Right renal pelvis (tissue), 4 donors: ENCODE data around the gene RELN. TPM values are rescaled to one million over a fixed set of nuclear protein-coding genes. Genes with fewer than 3 reads are reported as not detected.

Experiments used
- DNase-seq, 4 donors: peaks; one replicate each; pipeline ENCODE4 v3.0.0-alpha.2; 2013; ENCODE audit warnings: low read depth in 4 of 4, low spot score in 3 of 4, missing footprints in 1 of 4
- polyA plus RNA-seq, 4 donors: library from polyadenylated mRNA; unstranded; fragments of 120-200 nt; gene quantifications; one replicate each; pipeline ENCODE4 v1.2.1, GENCODE V29; 2013; ENCODE audit not compliant: insufficient read length in 4 of 4

RELN gene
- polyA plus RNA-seq, 4 donors = 12.9 to 24.5 (median 18.7) TPM

DNA sequence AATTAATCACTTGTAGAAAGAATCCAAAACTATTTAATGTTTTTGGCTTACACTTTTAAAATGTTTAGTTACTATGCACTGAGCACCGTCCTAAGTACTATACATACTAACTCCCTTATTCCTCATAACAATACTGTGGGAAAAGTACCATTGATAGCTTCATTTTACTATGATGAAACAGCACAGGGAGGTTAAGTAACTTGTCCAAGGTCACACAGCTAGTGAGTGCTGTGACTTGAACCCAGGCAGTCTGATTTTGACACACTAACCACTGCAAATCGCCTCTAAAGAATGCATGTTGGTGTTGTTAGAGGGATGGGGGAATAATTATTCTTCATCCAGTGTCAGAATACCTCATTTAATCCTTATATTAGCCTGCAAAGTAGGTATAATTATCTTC, 1.9 kb upstream of the RELN start:
- no peak for DNase-seq

- no peak for DNase-seq
These were observed 1.5 kb upstream of the RELN start for GRCh38 chr7:103990991-103991390.

DNA sequence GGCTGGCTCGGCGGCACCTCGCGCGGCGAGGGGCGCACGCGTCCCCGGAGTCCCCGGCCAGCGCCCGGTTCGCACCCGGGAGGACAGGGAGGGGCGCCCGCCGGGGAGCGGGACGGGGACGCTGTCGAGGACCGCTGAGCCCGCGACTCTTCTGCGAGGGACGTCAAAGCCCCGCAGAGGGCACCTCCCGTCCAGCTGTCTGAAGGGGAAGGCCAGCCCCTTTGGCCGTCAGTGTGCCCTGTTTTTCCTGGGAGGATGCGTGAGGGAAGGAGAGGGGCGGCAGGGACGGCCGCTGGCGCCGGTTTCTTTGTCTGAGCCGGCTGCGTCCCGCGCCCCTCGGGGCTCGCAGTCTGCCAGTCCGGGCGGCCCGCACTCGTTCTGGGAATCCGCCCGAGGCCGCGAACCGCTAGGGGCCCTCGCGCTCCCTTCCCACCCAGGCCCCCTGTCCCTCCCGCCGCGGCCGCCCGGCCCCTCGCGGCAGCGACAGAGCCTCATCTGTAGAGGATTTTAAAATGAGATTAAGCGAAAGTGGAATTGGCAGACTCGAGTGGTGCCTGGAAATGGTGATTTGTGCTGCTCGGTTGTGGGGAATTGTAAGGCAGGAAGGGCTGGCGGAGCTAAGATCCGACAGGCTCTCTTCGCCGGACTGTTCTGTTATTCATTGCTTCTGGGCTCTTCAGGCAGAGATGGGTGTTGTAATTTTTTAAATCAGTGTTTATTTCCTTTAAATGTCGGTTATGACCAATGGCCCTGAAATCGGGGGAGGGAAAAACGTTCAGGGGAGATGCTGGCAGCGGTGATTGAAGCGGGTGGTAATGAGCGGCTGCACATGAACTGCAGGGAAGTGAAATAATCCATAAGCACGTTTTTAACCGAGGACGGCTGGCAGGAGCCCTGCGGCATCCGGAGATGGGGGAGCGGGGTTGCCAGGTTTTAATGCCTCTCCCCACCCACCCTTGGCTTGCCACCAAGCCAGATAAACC, 618 bp upstream of the RELN start:
- peak in 1 of 4 donors; percentile 26 for DNase-seq

- DNase-seq = peak in 1 of 4 donors; percentile 4
These were observed 824 bp downstream of the RELN start for GRCh38 chr7:103988468-103989199.

GRCh38 chr7:103987451-103987850, 2.0 kb downstream of the RELN start:
- no peak for DNase-seq

GRCh38 chr7:103985565-103986126, 3.8 kb downstream of the RELN start:
- no peak for DNase-seq

DNA sequence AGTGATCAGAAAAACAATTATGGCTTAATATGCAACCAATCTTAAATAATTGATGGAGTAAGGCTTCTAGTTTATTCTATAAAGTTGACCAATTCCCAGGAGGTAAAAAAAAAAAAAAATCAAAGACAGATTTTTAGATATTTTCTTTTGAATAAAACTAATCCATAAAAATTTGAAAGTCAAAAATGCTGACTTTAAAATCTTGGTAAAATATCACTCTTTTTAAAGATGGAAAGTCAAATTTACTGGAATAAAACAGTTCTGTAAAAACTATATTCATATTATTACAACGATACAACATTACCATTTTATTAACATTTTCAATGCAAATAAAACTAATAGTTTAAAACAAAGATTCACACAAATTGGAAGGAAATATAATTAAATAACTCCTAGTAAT, 5.4 kb downstream of the RELN start:
- no peak for DNase-seq

- DNase-seq = no peak
These were observed 6.1 kb downstream of the RELN start for GRCh38 chr7:103983201-103983977.

GRCh38 chr7:103981003-103981423, 8.4 kb downstream of the RELN start:
- DNase-seq = no peak

DNA sequence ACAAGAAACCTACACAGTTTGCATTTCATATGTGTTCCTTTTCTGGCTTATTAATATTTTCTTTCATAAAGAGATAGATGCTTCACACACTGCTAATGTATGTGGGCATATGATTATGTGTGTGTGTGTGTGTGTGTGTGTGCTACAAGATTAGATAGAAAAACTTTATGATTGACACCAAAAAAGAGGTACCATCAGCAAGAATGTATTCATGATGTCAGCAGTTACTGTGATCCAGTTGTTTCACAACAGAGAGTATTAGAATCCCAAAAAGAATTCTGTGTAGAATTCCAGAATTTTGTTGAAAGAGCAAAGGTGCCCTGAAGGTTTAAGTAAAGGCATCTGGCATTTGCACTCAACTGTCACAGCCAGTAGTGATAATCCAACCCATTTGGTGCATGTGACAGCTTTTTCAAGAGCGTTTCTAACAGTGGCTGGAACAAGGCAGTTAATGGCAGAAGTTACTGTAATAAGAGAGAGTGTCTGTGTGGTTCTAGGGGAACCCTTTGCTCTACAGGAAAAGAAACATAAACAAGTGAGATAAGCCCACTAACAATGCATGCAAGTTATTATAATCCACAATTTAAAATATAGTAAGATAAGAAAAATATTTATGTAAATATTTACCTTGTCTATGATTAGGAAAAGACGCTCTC, 16.6 kb downstream of the RELN start:
- no peak for DNase-seq

DNA sequence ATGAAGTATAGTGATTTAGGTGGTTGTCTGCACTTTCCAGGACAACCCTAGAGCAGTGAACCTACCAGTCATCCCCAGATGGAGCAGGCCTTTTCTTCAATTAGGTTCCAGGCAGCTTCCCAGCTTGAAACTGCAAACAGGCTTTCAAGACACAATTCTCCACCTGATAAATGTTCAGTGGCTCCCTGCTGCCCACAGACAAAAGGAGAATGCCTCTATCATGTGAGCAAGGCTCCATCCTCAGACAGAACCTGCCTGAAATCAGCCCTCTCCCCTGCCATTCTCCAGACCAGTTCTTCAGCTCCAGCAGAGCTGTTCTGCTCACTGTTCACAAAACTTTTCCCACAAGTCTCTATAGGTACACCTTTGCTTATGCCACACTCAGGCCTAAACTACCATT, 22.1 kb downstream of the RELN start:
- no peak for DNase-seq

- DNase-seq = no peak
These were observed 22.7 kb downstream of the RELN start for GRCh38 chr7:103966593-103967277.

DNA sequence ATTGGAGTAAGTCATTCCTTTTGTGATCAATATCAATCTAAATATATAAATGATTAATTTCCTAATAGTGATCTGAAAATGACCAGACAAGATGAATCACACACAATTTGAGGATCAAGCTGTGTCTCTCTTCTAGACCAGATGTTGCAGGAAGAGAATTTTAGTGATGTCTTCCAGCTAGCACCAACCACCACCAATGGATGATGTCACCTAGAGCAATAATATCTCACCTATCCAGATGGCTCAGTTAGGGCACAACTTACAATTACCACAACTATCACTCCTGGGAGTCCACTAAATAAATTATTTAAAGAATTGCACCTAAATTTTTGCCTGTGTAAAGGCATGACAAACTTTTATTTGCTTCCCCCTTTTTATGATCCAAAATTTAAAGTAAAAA, 25.2 kb downstream of the RELN start:
- DNase-seq = no peak

DNA sequence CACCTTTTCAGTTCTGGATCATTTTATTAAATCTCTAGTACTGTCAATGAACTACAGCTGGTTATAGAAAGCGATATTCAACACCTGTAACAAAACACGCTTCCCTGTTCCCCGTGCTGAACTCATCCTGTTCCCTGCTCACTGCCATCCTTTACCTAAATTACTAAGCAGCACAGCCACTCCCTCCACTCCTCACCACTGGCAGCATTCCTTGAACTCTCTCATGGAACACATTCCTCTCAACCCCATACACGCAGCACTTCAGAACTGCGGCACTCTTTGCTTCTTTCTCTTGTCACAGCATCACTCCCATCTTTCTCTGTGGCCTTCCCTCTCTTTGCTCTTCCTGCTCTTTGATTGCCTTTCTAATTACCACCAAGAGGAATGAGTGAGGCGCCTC, 27.4 kb downstream of the RELN start:
- no peak for DNase-seq

GRCh38 chr7:103958284-103958818, 31.1 kb downstream of the RELN start:
- DNase-seq = no peak

- no peak for DNase-seq
These were observed 33.5 kb downstream of the RELN start for GRCh38 chr7:103955985-103956384.

GRCh38 chr7:103952408-103952807, 37.0 kb downstream of the RELN start:
- no peak for DNase-seq

GRCh38 chr7:103951311-103951710, 38.1 kb downstream of the RELN start:
- peak in 1 of 4 donors; percentile 3 for DNase-seq

GRCh38 chr7:103949374-103949773, 40.1 kb downstream of the RELN start:
- DNase-seq = no peak
